Activated T-cell treated with anti-CD3 and anti-CD28 coated beads, Interleukin-2, amount 50 U/mL, for 1 hour (primary cell): ENCODE data around the gene PRSS33.

ENCODE experiments used
- DNase-seq: peaks from one replicate; pipeline ENCODE4 v3.0.0-alpha.2; 2020

Gene PRSS33

GRCh38 chr16:2761886-2762583 lies 25.3 kb downstream of the PRSS33 start:
- DNase-seq, result no peak

- DNase-seq, result no peak
These were observed 25.9 kb downstream of the PRSS33 start for GRCh38 chr16:2761472-2761871.

GRCh38 chr16:2757344-2757743 lies 30.0 kb downstream of the PRSS33 start:
- DNase-seq, result no peak

- DNase-seq, result no peak
These were observed 30.9 kb downstream of the PRSS33 start for GRCh38 chr16:2756288-2757015.

GRCh38 chr16:2755158-2755557 lies 32.2 kb downstream of the PRSS33 start:
- no peak for DNase-seq

- DNase-seq, result no peak
These were observed 33.7 kb downstream of the PRSS33 start for GRCh38 chr16:2753733-2754020.

GRCh38 chr16:2752850-2753732 lies 34.3 kb downstream of the PRSS33 start:
- no peak for DNase-seq

GRCh38 chr16:2752035-2752849 lies 35.1 kb downstream of the PRSS33 start, which contains the start of gene SRRM2:
Gene SRRM2, plus strand, starts transcription at chr16:2752638. Its CDS starts 3,727 bp downstream, at chr16:2756365.
- DNase-seq, result peak; percentile 96

GRCh38 chr16:2751577-2752034 lies 35.8 kb downstream of the PRSS33 start:
- no peak for DNase-seq

GRCh38 chr16:2749936-2750335 lies 37.4 kb downstream of the PRSS33 start:
- DNase-seq, result no peak

GRCh38 chr16:2749476-2749875 lies 37.9 kb downstream of the PRSS33 start:
- DNase-seq, result no peak

GRCh38 chr16:2748757-2749455 lies 38.5 kb downstream of the PRSS33 start:
- no peak for DNase-seq

- no peak for DNase-seq
These were observed 41.4 kb downstream of the PRSS33 start for GRCh38 chr16:2745961-2746360.

- no peak for DNase-seq
These were observed 42.1 kb downstream of the PRSS33 start for GRCh38 chr16:2745116-2745890.

- DNase-seq, result no peak
These were observed 42.6 kb downstream of the PRSS33 start for GRCh38 chr16:2744711-2745110.

GRCh38 chr16:2743007-2743810 lies 44.2 kb downstream of the PRSS33 start:
- no peak for DNase-seq

GRCh38 chr16:2742323-2743006 lies 44.9 kb downstream of the PRSS33 start:
- no peak for DNase-seq

GRCh38 chr16:2741168-2741567 lies 46.2 kb downstream of the PRSS33 start:
- DNase-seq, result no peak

GRCh38 chr16:2740476-2740875 lies 46.9 kb downstream of the PRSS33 start:
- DNase-seq, result no peak
